HG02870 (cell line): ENCODE data around the gene TRMT112.
A peak's percentile ranks its signal among the peaks of the same experiment; 100 is the strongest.
"Not testable (repeated sequence)": the region's sequence is repeated elsewhere in the genome, so short reads cannot be mapped to it uniquely, and the experiment has no call there.

Experiments used
- ATAC-seq: cut with Tn5 transposase; IDR thresholded peaks from one replicate; pipeline ENCODE4 v1.9.1; 2021; ENCODE audit warnings: mild to moderate bottlenecking, moderate library complexity; ENCODE audit not compliant: unreplicated experiment

TRMT112 gene

DNA sequence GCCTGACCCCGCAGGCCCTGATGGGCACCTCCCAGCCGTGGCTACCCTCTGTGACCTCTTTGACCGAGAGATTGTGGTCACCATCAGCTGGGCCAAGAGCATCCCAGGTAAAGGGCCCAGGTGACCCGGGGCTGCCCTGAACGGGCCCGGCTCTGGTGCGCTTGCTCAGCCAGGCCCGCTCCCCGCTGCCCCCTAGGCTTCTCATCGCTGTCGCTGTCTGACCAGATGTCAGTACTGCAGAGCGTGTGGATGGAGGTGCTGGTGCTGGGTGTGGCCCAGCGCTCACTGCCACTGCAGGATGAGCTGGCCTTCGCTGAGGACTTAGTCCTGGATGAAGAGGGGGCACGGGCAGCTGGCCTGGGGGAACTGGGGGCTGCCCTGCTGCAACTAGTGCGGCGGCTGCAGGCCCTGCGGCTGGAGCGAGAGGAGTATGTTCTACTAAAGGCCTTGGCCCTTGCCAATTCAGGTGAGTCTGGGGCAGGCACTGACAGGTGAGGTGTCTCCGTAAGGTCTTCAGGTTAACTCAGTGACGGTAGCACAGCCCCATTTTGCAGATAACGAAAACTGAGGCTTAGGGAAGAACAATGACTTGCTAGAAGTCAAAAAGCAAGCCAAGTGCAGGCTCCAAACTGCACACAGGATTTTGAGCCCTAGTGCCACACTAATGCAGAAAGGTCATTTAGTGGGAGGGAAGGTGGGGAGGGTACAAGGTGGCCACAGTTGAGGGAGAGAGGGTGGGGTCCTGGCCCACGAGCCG lies 2.4 kb downstream of the TRMT112 start:
- no peak for ATAC-seq

- ATAC-seq = no peak
Observed at GRCh38 chr11:64314146-64314804, 3.1 kb downstream of the TRMT112 start.

- no peak for ATAC-seq
Observed at GRCh38 chr11:64313491-64314145, 3.7 kb downstream of the TRMT112 start.

- no peak for ATAC-seq
Observed at GRCh38 chr11:64312947-64313346, 4.4 kb downstream of the TRMT112 start.

DNA sequence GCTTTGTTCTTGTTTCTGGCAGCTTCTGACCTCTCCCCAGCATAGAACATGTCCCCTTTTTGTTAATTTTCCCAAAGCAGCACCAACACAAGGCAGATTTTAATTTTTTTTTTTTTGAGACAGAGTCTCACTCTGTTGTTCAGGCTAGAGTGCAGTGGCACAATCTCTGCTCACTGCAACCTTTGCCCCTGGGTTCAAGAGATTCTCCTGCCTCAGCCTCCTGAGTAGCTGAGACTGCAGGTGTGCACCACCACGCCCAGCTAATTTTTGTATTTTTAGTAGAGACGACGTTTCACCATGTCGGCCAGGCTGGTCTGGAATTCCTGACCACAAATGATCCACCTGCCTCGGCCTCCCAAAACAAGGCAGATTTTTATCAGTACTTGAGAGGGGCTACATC lies 9.6 kb downstream of the TRMT112 start:
- ATAC-seq = not testable (repeated sequence)

DNA sequence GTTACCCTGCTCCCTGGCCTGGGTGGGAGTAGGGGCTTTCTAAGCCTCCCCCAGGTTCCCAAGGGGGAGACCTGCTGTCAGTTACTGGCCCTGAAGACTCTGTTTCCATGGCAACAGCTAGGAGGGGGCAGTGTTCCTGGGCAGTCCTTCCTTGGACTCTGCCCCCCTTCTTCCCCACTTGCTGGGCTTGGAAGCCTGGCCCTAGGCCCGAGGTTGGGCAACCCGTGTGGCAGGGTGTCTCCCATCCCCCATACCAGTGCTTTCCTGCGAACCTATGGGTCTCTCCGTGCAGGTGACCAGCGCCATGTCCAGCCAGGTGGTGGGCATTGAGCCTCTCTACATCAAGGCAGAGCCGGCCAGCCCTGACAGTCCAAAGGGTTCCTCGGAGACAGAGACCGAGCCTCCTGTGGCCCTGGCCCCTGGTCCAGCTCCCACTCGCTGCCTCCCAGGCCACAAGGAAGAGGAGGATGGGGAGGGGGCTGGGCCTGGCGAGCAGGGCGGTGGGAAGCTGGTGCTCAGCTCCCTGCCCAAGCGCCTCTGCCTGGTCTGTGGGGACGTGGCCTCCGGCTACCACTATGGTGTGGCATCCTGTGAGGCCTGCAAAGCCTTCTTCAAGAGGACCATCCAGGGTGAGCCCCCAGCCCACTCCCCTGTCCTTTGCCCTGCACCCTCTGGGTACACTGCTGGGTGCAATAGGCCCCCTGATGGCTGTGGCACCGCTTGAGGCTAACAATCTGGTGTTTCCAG lies 10.3 kb downstream of the TRMT112 start:
- ATAC-seq = no peak

DNA sequence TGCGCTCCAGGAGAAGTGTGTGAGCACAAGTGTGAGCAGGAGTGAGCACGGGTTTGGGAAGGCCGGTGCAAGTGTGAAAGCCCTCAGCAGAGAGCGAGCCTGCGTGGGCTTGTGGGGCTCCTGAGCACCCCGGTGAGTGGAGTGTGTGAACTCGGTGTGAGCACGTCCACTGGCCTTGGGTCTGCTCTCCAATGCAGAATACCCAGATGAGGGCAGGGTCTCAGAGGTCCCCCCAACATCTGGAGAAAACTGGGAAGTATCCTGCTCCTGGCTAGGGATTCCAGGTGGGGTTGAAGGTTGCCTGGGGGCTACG lies 10.8 kb downstream of the TRMT112 start:
- no peak for ATAC-seq

DNA sequence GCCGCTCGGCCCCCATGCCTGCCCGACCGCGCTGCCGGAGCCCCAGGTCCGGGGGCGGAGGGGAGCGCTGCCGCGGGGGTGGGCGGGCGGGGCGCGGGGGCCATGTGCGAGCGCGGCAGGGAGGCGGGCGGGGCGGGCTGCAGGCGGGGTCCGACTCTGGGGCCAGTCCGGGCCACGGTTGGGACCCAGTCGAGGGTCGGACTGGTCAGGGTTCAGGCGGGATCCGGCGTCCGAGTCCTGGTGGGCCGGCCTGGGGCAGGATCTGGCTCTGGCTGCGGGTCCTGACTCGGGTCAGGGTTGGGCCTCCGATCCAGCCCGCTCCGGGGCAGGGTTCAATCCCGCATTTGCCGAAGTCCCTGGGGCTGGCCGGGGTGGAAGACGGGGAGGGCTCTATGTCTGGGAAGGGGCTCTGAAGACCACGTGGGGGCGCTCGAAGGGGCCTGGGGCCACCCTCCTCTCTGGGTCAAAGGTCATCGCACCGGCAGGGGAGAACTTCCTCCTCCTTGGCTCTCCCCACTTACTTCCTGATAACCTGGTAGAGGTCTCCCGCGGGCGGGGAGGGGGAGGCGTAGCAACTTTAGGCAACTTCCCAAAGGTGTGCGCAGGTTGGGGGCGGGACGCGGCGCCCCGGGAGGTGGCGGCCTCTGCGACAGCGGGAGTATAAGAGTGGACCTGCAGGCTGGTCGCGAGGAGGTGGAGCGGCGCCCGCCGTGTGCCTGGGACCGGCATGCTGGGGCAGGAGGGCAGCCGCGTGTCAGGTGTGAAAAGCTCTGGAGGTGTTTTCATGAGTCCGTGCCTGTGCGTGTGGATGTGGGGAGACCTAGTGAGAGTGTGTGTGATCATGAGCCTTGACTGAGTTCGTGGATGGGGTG lies 11.4 kb downstream of the TRMT112 start:
- ATAC-seq = peak; percentile 25

DNA sequence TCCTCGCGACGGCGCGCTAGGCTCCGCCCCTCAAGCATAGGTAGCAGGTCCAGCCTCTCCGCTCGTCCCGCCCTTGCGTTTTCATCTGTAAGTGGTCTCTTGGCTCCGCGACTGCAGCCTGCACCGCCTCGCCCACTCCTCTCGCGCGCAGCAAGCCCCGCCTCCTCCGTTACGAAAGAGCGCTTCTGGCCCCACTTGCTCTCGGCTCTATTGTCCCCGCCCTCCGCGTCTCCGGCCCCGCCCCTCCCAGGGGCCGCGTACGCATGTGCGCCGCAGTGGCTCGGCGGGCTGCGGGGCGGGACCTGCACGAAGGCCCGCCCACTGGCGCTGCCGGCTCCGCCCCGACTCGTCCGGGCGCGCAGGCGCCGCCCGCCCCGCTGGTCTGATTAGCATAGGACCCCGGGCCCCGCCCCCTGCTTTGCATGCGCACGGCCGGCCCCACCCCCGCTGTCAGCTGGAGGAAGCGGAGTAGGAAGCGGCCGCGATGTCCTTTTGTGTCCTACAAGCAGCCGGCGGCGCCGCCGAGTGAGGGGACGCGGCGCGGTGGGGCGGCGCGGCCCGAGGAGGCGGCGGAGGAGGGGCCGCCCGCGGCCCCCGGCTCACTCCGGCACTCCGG lies 12.2 kb downstream of the TRMT112 start, which contains the start of gene ESRRA:
Gene ESRRA (plus strand): TSS at position 450 of the 616 bp plus-strand sequence. CDS start 1,656 bp downstream, outside the sequence.
- ATAC-seq = peak; percentile 70

GRCh38 chr11:64304316-64305072 lies 12.9 kb downstream of the TRMT112 start:
- ATAC-seq = no peak

- ATAC-seq = no peak
Observed at GRCh38 chr11:64304032-64304315, 13.4 kb downstream of the TRMT112 start.

GRCh38 chr11:64303109-64304031 lies 14.0 kb downstream of the TRMT112 start:
- ATAC-seq = no peak

DNA sequence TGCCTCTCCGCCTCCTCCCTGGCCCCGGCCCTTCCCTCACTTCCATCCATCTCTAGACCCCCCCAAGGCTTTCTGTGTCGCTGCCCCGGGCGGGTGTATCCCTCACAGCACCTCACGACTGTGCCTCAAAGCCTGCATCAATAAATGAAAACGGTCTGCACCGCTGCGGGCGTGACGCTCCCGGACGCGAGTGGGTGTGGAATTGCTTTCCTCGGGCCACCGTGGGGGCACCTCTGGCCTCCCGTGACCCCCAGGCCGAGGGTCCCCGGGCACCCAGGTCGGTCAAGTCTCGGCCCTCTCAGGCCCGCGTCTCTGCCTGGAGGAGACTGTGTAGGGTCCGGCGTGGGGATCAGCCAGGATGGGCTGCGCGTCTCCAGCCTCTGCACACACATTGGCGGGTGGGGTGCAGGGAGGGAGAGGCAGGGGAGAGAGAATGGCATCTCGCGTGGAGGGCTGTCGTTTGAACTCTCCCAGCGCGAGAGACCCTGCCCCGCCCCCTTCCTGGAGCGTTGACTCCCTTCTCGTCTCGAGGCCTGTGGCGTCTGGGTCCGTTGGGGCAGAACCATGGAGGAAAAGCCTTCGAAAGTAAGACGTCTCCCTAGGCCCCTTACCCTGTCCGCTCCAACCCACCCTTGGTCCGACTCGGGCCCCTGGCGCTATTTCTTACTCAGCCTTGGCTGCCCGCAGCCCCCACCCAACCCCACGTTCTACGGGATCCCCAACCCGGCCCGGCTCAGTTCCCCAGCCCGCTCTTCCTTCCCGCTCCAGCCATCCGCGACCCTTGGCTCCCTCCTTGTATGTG lies 17.3 kb downstream of the TRMT112 start, which contains the start of gene CATSPERZ:
Gene CATSPERZ (plus strand): TSS at position 512 of the 802 bp plus-strand sequence. CDS start 53 bp downstream, at position 565.
- no peak for ATAC-seq

GRCh38 chr11:64298966-64299846 lies 18.2 kb downstream of the TRMT112 start:
- ATAC-seq = no peak

DNA sequence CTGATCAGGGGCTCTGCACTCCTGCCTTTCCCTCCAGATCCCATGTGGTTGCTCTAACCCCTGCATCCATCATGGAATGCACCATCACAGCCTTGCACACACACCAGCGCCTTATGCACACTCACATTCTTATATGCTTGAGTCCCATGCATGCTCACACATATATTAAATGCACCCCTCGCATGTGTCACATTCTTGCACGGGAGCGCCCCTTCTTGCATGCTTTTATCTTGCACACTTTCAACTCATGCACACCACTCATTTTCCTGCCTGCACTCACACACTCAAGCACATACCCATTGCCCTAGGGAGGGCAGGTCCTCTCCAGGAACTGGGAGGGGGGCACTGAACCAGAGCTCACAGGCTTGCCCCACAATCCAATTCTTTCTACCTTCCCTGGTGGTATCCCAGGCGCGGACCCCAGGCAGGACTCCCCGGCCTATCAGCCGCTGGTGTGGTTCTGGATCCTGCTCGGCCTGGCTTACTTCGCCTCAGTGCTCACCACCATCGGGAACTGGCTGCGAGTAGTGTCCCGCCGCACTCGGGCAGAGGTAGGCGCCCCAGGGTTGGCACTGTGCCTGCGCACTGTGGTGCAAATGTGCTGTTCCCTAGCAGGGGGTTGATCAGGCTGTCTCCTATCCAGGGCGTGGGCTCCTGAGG lies 19.5 kb downstream of the TRMT112 start:
- ATAC-seq = no peak
